Caco-2 (cell line): ENCODE results near the gene TSPAN8. TPM values are rescaled to one million over a fixed set of nuclear protein-coding genes. Genes with fewer than 3 reads are reported as not detected.
A peak's percentile ranks its signal among the peaks of the same experiment; 100 is the strongest.

Experiments
- BruUV-seq: library from RNA; stranded (reverse); fragments of 400-500 nt; replicated peaks from 2 replicates; lab custom pipeline; 2021; lab: Mats Ljungman, UMichigan
- CTCF ChIA-PET: fragments of 300-600 bp; sonication (Branson Sonifier 250); formaldehyde crosslinking; loops from one replicate; lab custom pipeline; 2022; ENCODE audit warnings: antibody characterized with exemption; lab: Charles Lee
- POLR2A ChIA-PET: fragments of 300-600 bp; sonication (Branson Sonifier 250); formaldehyde crosslinking; loops from one replicate; lab custom pipeline; 2022; ENCODE audit warnings: antibody characterized with exemption; lab: Charles Lee
- DNase-seq, 2 experiments: peaks; one replicate each; pipeline versions ENCODE4 v3.0.0 to v3.0.0-alpha.2; 2020 to 2022
- H3K27me3 ChIP-seq: replicated peaks from 2 replicates; pipeline ENCODE4 v1.6.0; 2011; ENCODE audit warnings: low read length; ENCODE audit not compliant: control insufficient read depth, insufficient read depth
- H3K36me3 ChIP-seq: 2 replicates; pipeline ENCODE4 v1.5.1; 2011; ENCODE audit warnings: low read length; ENCODE audit not compliant: control insufficient read depth, insufficient read depth
- H3K4me1 ChIP-seq: fragments of 250-450 bp; sonication (Bioruptor Pico); 2 replicates; pipeline ENCODE4 v1.5.1; 2020; ENCODE audit warnings: mild to moderate bottlenecking
- H3K4me3 ChIP-seq: 2 replicates; pipeline ENCODE4 v1.5.1; 2011; ENCODE audit warnings: low read depth, mild to moderate bottlenecking, control low read depth, low read length
- H3K9me3 ChIP-seq: fragments of 250-450 bp; sonication (Bioruptor Pico); 2 replicates; pipeline ENCODE4 v1.5.1; 2020; ENCODE audit warnings: mild to moderate bottlenecking, moderate library complexity
- H3K27ac Mint-ChIP-seq: one replicate; pipeline ENCODE4 v1.8.0; 2022; ENCODE audit warnings: mixed read lengths; ENCODE audit not compliant: unreplicated experiment
- H3K27me3 Mint-ChIP-seq: one replicate; pipeline ENCODE4 v1.8.0; 2022; ENCODE audit warnings: mixed read lengths; ENCODE audit not compliant: insufficient read depth, unreplicated experiment
- H3K36me3 Mint-ChIP-seq: one replicate; pipeline ENCODE4 v1.8.0; 2022; ENCODE audit warnings: mild to moderate bottlenecking, mixed read lengths; ENCODE audit not compliant: insufficient read depth, unreplicated experiment
- H3K4me1 Mint-ChIP-seq: one replicate; pipeline ENCODE4 v1.8.0; 2022; ENCODE audit warnings: low read depth, mixed read lengths; ENCODE audit not compliant: unreplicated experiment
- H3K4me3 Mint-ChIP-seq: one replicate; pipeline ENCODE4 v1.8.0; 2022; ENCODE audit warnings: mild to moderate bottlenecking, moderate library complexity, mixed read lengths; ENCODE audit not compliant: unreplicated experiment
- H3K9me3 Mint-ChIP-seq: one replicate; pipeline ENCODE4 v1.8.0; 2022; ENCODE audit warnings: mixed read lengths; ENCODE audit not compliant: unreplicated experiment
- CTCF ChIP-seq, 2 experiments: fragments of 200-600 bp in 1 of 2; IDR thresholded peaks; 1 replicate in 1 of 2; 2 replicates in 1 of 2; pipeline versions ENCODE4 v1.5.1 to v1.8.0; 2011 to 2022; ENCODE audit warnings: antibody characterized with exemption in 1 of 2, control low read depth in 1 of 2, inconsistent platforms in 1 of 2, low read depth in 1 of 2, low read length in 1 of 2, mild to moderate bottlenecking in 1 of 2, moderate library complexity in 1 of 2; ENCODE audit not compliant: insufficient read depth in 1 of 2, severe bottlenecking in 1 of 2, unreplicated experiment in 1 of 2
- intact Hi-C: fragments of 100-400 bp; cut with micrococcal nuclease; formaldehyde crosslinking; loops from one replicate; pipeline ENCODE4 v1.10.0; 2022; ENCODE audit not compliant: unreplicated experiment
- total RNA-seq: library from RNA; stranded (reverse); gene quantifications from 2 replicates; pipeline ENCODE4 v1.2.3, GENCODE V29; 2022

The TSPAN8 gene
- total RNA-seq, 1 experiment from 2014 or later = 86.4 TPM

GRCh38 chr12:71159878-71160277, 2.1 kb upstream of the TSPAN8 start:
- TF ChIP-seq CTCF (IDR thresholded peaks at IDR 0.05; ENCODE audit: insufficient read depth in 1 of 2, low read depth in 1 of 2, low read length in 1 of 2, severe bottlenecking in 1 of 2, unreplicated experiment in 1 of 2) = no peak
- Mint-ChIP-seq H3K27ac (peak overlapping the region; percentile 9), H3K9me3 (peaks cover 10% of the 10 kb centered on the region), H3K4me1 (peaks cover 50% of the 10 kb centered on the region), H3K4me3 (no peak overlapping the region), H3K27me3 (no peaks in the 10 kb centered on the region), H3K36me3 (peaks cover 10% of the 10 kb centered on the region)
- BruUV-seq = no TSS peak
- ChIA-PET POLR2A (no interaction called here), CTCF (no interaction called here)
- H3K36me3 ChIP-seq = no peaks in the 10 kb centered on the region
- intact Hi-C loops = loop anchor here (2.0 kb wide), 1 partner anchor 21 kb away; no protein-coding TSS in a partner anchor
- peaks cover 62% of the 10 kb centered on the region for H3K4me1 ChIP-seq
- H3K9me3 ChIP-seq = peaks cover 4% of the 10 kb centered on the region; the same call in 1 of the 2 replicates
- H3K27me3 ChIP-seq = no peaks in the 10 kb centered on the region
- DNase-seq = no peak
- no peak overlapping the region for H3K4me3 ChIP-seq

GRCh38 chr12:71159264-71159663, 1.5 kb upstream of the TSPAN8 start:
- Mint-ChIP-seq H3K27me3 (no peaks in the 10 kb centered on the region), H3K27ac (peak overlapping the region; percentile 9), H3K36me3 (peaks cover 8% of the 10 kb centered on the region), H3K9me3 (peaks cover 9% of the 10 kb centered on the region), H3K4me3 (no peak overlapping the region), H3K4me1 (peaks cover 48% of the 10 kb centered on the region)
- Histone ChIP-seq H3K4me1 (peaks cover 62% of the 10 kb centered on the region), H3K9me3 (no peaks in the 10 kb centered on the region), H3K27me3 (no peaks in the 10 kb centered on the region), H3K4me3 (no peak overlapping the region), H3K36me3 (no peaks in the 10 kb centered on the region)
- intact Hi-C loops = loop anchor here (2.0 kb wide), 1 partner anchor 20 kb away; no protein-coding TSS in a partner anchor
- ChIA-PET POLR2A (no interaction called here), CTCF (no interaction called here)
- no peak for DNase-seq
- no TSS peak for BruUV-seq
- no peak for TF ChIP-seq CTCF (IDR thresholded peaks at IDR 0.05; ENCODE audit: insufficient read depth in 1 of 2, low read depth in 1 of 2, low read length in 1 of 2, severe bottlenecking in 1 of 2, unreplicated experiment in 1 of 2)

- peak overlapping the region; percentile 72 for H3K27ac Mint-ChIP-seq
- CTCF ChIA-PET = no interaction called here
- peak overlapping the region; percentile 78 for H3K4me3 Mint-ChIP-seq
Observed at GRCh38 chr12:71158361-71158882, 623 bp upstream of the TSPAN8 start.

More at GRCh38 chr12:71158361-71158882, 623 bp upstream of the TSPAN8 start:
- Histone ChIP-seq H3K36me3 (no peaks in the 10 kb centered on the region), H3K4me3 (no peak overlapping the region), H3K27me3 (no peaks in the 10 kb centered on the region), H3K4me1 (peaks cover 58% of the 10 kb centered on the region), H3K9me3 (no peaks in the 10 kb centered on the region)
- no peak for TF ChIP-seq CTCF (IDR thresholded peaks at IDR 0.05; ENCODE audit: insufficient read depth in 1 of 2, low read depth in 1 of 2, low read length in 1 of 2, severe bottlenecking in 1 of 2, unreplicated experiment in 1 of 2)
- no TSS peak for BruUV-seq
- Mint-ChIP-seq H3K27me3 (no peaks in the 10 kb centered on the region), H3K36me3 (peaks cover 8% of the 10 kb centered on the region), H3K4me1 (peaks cover 46% of the 10 kb centered on the region), H3K9me3 (peaks cover 9% of the 10 kb centered on the region)
- POLR2A ChIA-PET = no interaction called here
- peak; percentile 50 to 74 for DNase-seq
- intact Hi-C loops = loop anchor here (1.0 to 2.0 kb wide), 3 partner anchors 9 to 37 kb away; no protein-coding TSS in a partner anchor
